ENCODE results near the gene EHMT2. TPM values are rescaled to one million over a fixed set of nuclear protein-coding genes. Genes with fewer than 3 reads are reported as not detected.
"Not testable (repeated sequence)": the region's sequence is repeated elsewhere in the genome, so short reads cannot be mapped to it uniquely, and the experiment has no call there.

EHMT2 gene
- total RNA-seq, 1 donor: 128 TPM

DNA sequence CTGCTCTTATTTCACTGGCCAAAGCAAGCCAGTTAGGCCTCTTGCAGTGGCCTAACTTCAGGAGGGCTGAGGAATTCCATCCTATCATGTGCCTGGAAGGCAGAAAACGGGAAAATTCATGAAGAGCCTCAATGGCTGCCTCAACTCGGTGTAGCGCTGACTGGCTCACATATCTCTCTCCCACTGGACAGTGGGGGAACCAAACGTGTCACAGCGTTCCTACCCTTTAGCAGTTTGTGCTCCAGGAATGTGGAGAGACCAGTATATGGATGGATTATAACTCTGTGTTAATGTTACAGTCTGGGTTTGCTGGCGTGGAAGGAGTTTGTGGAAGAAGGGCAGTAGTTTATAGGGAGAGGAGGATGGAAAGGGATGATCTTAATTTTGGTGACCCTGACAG, 18.3 kb upstream of the EHMT2 start:
- no peak for DNase-seq (ENCODE audit: low read depth in 2 of 3, low spot score in 2 of 3)

DNA sequence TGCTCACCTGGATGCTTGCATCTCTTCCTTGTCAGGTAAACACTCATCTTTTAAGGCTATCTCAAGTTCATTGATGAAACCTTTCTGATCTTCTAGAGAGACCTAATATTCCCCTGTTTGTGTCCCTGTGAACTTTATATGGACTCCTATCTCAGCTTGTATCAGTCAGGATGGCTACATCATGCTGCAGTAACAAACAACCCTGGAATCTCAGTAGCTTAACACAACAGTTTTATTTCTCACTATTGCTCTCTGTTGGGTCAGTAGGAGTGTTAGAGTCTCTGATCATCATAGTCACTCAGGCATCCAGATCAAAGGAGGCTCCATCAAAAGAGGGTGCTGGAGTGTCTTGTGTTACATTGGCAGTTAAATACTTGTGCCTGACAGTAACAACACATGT, 17.9 kb upstream of the EHMT2 start:
- no peak for DNase-seq (ENCODE audit: low read depth in 2 of 3, low spot score in 2 of 3)

GRCh38 chr6:31911826-31912585, 14.5 kb upstream of the EHMT2 start:
- no peak for DNase-seq (ENCODE audit: low read depth in 2 of 3, low spot score in 2 of 3)

DNA sequence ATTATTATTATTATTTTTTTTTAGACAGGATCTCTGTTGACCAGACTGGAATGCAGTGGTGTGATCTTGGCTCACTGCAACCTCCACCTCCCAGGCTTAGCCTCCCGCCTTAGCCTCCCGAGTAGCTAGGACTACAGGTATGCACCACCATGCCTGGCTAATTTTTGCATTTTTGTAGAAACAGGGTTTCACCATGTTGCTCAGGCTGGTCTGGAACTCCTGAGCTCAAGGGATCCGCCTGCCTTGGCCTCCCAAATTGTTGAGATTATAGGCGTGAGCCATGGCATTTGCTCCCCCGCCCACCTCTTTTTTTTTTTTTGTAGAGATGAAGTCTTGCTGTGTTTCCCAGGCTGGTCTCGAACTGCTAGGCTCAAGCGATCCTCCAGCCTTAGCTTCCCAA, 11.8 kb upstream of the EHMT2 start:
- DNase-seq (ENCODE audit: low read depth in 2 of 3, low spot score in 2 of 3): not testable (repeated sequence)

GRCh38 chr6:31908791-31909190, 11.3 kb upstream of the EHMT2 start:
- DNase-seq (ENCODE audit: low read depth in 2 of 3, low spot score in 2 of 3): no peak

DNA sequence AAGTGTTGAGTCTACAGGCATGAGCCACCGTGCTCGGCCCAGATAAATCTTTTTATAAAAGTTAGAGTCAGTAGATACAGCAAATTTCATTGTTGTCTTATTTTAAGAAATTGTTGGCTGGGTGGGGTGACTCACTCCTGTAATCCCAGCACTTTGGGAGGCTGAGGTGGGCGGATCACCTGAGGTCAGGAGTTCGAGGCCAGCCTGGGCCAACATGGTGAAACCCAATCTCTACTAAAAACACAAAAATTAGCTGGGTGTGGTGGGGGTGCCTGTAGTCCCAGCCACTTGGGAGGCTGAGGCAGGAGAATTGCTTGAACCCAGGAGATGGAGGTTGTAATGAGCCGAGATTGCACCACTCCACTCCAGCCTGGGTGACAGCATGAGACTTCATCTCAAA, 10.8 kb upstream of the EHMT2 start:
- not testable (repeated sequence) for DNase-seq (ENCODE audit: low read depth in 2 of 3, low spot score in 2 of 3)

DNA sequence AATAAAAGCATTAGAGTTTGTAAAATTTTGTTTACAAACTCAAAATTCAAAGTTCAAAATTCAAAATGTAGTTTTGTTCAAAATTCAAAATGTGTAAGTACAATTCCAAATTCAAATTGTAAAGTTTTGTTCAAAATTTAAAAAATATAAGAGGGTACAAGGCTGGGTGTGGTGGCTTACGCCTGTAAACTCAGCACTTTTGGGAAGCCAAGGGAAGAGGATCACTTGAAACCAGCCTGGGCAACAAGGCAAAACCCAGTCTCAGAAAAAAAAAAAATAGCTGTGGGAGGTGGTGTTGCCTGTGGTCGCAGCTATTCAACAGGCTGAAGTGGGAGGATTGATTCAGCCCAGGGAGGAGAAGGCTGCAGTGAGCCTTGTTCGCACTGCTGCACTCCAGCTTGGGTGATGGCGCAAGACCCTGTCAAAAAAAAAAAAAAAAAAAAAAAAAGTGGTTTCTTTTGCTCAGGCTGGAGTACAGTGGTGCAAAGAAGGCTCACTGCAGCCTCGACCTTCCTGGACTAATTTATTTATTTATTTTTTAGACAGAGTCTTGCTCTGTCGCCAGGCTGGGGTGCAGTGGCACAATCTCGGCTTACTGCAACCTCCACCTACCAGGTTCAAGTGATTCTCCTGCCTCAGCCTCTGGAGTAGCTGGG, 9.8 kb upstream of the EHMT2 start:
- DNase-seq (ENCODE audit: low read depth in 2 of 3, low spot score in 2 of 3): peak in 2 of 3 donors; percentile 21 to 39

DNA sequence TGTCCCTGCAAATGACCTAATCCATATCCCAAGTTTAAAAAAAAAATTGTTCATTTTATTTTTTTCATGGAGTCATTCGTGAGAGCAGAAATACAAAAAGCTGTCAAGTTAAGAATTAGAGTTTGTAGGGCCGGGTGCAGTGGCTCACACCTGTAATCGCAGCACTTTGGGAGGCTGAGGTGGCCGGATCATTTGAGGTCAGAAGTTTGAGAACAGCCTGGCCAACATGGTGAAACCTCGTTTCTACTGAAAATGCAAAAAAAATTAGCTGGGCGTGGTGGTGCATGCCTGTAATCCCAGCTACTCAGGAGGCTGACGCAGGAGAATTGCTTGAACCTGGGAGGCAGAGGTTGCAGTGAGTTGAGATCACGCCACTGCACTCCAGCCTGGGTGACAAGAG, 9.2 kb upstream of the EHMT2 start:
- not testable (repeated sequence) for DNase-seq (ENCODE audit: low read depth in 2 of 3, low spot score in 2 of 3)

DNA sequence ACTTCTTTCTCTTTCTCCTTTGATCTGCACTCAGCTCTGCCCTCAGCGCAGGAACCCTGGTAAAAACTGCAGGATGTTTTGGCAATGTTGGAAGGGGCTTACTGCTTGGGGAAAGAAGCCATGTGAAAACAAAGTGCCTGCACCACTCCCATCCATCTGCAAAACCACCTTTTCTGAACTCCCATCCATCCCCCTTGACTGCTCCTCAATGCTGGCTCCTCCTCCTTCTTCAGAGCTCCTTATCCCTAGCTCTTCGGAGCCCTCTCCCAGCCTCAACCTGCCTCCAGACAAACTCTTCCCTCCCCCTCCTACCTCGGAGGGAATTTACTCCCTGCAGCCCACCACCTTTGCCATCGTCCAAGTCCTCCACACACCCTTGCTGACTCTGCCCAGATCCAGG, 8.6 kb upstream of the EHMT2 start:
- no peak for DNase-seq (ENCODE audit: low read depth in 2 of 3, low spot score in 2 of 3)

DNA sequence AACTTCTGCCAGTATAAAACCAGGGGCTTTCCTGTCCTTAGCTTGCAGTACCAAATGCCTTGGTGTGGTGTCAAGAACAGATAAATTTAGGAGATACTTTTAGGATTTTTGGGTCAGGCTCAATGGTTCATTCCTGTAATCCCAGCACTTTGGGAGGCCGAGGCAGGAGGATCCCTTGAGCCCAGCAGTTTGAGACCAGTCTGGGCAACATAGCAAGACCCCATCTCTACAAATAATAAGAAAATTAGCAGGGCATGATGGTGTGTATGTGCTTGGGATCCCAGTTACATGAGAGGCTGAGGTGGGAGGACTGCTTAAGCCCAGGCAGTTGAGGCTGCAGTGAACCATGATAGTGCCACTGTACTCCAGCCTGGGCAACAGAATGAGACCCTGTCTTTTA, 7.5 kb upstream of the EHMT2 start:
- no peak for DNase-seq (ENCODE audit: low read depth in 2 of 3, low spot score in 2 of 3)

- DNase-seq (ENCODE audit: low read depth in 2 of 3, low spot score in 2 of 3): no peak
Measured at GRCh38 chr6:31903957-31904356, 6.5 kb upstream of the EHMT2 start.

DNA sequence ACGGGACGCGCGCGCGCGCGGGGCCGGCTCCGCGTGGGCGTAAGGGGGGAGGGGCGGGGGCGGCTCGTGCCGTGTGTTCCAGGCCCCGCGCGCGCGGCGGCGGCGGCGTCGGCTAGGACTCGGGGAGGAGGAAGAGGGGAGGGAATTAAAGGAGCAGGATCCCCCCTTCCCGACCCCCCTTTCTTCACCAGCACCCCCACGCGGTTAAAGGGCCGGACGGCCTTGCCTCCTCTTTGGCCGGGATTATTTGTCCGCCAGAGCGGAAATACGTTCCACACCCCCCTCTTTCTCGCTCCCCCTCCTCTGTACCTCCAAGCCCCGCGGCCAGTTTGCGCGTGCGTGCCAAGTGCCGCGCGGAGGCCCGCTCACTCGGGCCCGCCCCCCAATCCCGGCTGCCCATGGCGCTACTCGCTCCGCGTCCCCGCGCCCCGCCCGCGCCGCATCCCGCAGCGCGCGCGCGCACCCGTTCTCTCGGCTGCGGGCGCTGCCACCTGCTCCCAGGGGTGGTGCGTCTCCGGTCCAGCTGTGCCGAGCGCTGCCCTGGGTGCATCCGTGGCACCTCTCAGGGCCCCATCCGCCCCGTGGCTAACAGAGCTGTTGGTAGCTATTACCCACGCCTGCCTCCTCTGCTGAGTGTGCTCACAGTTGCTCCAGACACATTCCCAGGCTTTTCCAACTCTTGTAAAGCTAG, 4.6 kb upstream of the EHMT2 start, which contains the start of gene ZBTB12:
Gene ZBTB12 (minus strand): TSS at position 134 of the 691 bp plus-strand sequence. CDS start 781 bp downstream, outside the sequence.
- DNase-seq (ENCODE audit: low read depth in 2 of 3, low spot score in 2 of 3): peak; percentile 72 to 95 (median 93)

GRCh38 chr6:31901415-31901952, 4.0 kb upstream of the EHMT2 start:
- DNase-seq (ENCODE audit: low read depth in 2 of 3, low spot score in 2 of 3): peak in 2 of 3 donors; percentile 45 to 49

GRCh38 chr6:31900917-31901414, 3.5 kb upstream of the EHMT2 start:
- DNase-seq (ENCODE audit: low read depth in 2 of 3, low spot score in 2 of 3): no peak

DNA sequence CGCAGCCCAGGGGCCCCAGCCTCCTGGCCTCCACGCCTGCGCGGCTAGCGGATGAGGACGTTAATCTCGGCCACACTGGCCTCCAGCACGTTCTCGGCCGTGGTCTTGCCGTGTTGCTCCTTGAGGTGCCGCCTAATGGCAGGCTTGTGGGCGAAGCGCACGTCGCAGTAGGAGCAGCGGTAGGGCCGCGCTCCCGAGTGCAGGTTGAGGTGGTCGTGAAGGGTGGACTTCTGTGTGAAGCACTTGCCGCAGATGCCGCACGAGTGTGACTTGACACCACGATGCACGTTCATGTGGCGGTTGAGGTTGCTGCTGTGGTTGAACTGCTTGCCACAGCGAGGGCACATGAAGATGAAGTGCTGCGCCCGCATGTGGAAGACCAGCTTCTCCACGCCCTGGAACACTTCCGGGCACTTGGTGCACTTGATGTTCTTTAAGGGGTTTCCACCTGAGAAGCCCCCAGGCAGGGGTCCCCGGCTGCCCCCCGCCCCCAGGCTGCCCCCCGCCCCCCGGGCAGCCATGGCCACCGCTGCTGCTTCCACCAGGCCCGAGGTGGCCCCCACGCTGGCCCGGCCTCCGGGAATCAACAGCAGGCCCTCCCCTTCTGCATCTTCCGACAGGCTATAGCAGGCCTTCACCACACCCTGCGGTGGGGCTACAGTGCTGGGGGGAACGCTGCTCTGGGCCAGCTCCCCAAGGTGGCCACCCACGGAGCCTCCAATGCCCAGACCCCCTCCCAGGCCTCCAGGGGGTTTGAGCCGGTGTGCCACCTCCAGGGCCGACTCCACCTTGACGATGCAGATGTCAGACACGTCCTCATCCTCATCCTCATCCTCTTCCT, 2.6 kb upstream of the EHMT2 start:
- DNase-seq (ENCODE audit: low read depth in 2 of 3, low spot score in 2 of 3): no peak

DNA sequence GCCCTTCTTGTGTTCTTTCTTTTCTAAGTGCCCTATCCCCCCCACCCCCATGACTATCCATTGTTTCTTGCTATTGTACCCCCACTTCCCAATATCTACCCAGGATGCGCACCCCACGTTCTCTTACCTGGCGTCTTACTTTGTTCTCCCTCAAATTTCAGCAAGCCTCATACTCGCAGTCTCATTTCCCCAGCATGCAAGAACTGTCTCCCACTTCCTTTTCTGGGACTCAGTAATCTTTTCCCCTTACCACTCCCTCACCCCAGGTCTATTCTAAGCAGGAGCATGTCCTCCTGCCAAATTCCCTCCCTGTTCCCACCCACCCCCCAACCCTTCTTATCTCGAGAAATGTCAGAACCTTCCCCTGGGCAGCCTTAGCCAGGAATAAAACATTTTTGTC, 1.7 kb upstream of the EHMT2 start:
- no peak for DNase-seq (ENCODE audit: low read depth in 2 of 3, low spot score in 2 of 3)

DNA sequence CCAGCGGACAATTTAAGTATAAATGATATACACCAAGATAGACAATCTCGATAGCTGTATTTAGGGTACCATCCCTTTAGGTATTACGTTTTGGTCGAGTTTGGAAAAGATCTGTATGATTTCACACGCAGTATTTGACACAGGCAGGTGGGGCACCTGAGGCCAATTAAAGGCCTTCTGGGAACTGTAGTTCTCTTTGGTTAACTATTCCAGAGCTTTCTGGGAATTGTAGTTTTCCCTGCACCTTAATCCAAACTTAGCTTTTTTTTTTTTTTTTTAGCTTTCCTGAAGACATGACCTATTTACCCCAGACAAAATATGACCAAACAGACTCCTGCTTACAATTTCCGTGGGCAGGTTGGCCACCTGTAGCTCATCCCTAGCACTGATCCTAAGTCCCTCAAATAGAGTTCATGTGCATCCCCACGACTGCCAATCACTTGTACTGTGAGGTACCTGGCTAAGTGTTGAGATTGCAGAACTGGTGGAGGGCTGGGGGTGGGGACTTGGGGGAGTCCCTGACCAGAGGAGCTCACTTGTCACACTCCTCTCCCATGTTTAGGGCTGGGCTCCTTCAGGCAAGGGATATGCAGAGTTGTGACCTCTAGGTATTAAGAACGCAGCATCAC, 999 bp upstream of the EHMT2 start:
- DNase-seq (ENCODE audit: low read depth in 2 of 3, low spot score in 2 of 3): peak in 2 of 3 donors; percentile 46 to 51

GRCh38 chr6:31896856-31897611, 464 bp downstream of the EHMT2 start:
- peak in 1 of 3 donors; percentile 16 for DNase-seq (ENCODE audit: low read depth in 2 of 3, low spot score in 2 of 3)

DNA sequence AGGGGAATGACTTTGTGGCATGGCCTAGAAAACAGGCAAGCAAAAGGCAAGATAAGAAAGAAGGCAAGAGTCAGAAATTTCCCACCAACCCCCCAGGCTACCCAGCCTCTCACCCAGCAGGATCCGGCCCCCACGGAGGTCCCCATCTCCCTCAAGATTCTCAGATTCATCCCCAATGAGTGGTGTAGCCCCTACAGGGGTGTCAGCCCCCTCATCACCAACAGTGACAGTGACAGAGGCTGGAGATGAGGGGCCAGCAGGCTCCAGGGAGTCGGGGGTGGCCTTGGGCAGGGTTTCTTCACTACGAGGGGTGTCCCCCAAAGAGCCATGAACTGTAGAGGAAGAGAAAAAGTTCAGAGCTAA, 1.0 kb downstream of the EHMT2 start:
- DNase-seq (ENCODE audit: low read depth in 2 of 3, low spot score in 2 of 3): no peak

Measured in hematopoietic multipotent progenitor cell (in vitro differentiated cells).